SIG-M5 treated with dmso at 0.1 percent for 504 hours (cell line): ENCODE measurements around the gene MYMX.
"Not testable (repeated sequence)": the region's sequence is repeated elsewhere in the genome, so short reads cannot be mapped to it uniquely, and the experiment has no call there.

ENCODE experiments used
- DNase-seq: peaks from one replicate; lab custom pipeline; 2025; ENCODE audit not compliant: unreplicated experiment; lab: John Stamatoyannopoulos, UW

MYMX gene

DNA sequence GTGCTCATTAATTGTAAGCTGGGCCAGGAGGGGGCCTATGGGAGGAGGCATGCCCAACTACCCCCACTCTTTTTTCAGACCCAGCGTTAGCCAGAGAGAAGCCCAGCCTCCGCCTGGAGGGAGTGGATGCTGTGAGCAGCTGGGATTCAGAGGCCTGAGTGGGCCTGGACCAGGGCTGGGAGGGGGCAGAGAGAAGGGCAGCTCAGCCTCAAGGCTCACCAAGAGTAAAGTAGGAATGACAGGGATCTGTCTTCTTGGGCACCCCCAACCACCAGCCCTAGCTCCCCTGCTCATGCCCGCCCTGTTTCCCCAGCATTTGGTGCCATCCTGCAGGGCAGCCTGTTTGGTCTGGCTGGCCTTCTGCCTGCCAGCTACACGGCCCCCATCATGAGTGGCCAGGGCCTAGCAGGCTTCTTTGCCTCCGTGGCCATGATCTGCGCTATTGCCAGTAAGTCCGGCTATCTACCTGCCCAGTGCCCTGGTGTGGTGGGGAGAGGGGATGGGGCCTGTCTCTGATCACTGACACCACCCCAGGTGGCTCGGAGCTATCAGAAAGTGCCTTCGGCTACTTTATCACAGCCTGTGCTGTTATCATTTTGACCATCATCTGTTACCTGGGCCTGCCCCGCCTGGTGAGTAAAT lies 13.4 kb downstream of the MYMX start:
- DNase-seq, result no peak

DNA sequence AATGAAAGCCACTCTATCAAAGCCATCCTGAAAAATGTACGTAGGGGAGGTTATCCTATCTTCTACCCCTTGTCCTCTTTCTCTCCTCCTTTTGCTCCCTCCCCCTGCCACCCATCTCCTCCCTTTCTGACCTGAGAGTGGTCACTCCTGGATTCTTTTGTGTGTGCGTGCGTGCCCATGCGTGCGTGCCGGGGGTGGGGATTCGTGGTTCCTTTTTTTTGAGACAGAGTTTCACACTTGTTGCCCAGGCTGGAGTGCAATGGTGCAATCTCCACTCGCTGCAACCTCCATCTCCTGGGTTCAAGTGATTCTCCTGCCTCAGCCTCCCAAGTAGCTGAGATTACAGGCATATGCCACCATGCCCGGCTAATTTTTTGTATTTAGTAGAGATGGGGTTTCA lies 14.7 kb downstream of the MYMX start:
- DNase-seq, result not testable (repeated sequence)

DNA sequence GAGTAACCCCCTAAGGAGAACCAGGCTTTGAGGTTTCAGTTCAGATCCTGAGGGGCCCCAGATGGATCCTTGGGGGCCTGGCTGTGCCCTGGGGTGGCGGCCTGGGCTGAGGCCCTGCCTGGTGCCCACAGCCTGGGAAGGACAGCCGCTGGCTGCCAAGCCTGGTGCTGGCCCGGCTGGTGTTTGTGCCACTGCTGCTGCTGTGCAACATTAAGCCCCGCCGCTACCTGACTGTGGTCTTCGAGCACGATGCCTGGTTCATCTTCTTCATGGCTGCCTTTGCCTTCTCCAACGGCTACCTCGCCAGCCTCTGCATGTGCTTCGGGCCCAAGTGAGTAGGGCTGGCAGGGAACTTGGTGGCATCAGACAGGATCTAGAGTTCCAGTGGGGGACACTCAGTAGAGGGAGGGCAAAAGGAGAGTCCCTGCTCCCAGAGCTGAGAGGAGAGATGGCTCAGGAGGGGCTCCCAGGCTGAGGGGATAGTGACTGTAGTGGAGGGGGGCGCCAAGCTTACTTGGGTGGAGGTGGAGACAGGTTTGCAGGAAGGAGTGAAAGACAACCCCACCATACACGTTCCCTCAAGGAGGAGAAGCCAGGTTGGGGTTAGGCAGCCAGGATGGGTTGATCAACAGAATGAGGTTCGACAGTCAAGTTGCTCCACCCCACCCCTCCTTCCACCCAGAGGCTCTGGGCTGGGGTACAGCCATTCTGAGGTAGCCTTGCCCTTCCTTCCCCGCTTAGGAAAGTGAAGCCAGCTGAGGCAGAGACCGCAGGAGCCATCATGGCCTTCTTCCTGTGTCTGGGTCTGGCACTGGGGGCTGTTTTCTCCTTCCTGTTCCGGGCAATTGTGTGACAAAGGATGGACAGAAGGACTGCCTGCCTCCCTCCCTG lies 16.2 kb downstream of the MYMX start:
- no peak for DNase-seq

DNA sequence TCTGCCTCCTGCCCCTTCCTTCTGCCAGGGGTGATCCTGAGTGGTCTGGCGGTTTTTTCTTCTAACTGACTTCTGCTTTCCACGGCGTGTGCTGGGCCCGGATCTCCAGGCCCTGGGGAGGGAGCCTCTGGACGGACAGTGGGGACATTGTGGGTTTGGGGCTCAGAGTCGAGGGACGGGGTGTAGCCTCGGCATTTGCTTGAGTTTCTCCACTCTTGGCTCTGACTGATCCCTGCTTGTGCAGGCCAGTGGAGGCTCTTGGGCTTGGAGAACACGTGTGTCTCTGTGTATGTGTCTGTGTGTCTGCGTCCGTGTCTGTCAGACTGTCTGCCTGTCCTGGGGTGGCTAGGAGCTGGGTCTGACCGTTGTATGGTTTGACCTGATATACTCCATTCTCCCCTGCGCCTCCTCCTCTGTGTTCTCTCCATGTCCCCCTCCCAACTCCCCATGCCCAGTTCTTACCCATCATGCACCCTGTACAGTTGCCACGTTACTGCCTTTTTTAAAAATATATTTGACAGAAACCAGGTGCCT lies 16.9 kb downstream of the MYMX start:
- DNase-seq, result no peak

DNA sequence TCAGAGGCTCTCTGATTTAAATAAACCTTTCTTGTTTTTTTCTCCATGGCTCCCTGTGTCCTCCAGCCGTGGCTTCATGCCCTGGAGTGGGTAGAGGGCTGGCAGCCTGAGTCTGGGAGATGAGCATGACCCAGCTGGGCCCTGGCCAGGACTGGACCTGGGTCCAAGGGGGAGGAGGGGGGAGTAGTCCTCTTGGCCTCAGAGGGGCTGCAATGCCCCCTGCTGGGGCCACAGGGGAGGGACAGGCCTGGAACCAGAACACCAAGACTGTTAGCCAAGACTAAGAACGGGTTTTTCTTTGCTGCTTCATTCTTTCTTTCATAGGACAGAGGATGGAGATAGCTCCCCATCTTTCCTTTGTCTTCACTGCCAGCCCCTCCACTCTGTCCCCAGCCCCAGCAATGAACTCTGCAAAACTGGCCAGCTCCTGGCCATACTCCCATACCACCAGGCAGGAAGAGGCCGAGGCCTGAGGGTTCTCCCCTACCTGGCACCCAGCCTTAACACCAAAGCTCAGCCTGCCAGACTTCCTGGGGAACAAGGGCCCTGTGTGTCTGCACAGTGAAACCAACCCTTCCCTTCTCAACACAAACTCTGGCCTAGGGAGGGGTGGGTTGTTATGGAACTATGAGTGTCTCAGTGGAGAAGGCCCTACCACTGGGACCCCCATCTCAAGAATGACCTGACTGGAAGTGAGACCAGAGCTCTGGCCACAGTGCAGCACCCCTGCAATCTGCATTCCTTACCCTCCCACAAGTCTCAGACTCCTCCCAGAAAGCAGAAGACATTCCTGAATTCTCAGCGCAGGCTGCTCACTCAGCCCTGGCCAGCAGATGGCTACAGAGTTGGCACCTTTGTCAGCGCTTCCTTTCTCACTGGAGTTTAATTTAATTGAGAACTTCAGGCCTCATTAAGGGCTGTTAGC lies 17.6 kb downstream of the MYMX start:
- no peak for DNase-seq

DNA sequence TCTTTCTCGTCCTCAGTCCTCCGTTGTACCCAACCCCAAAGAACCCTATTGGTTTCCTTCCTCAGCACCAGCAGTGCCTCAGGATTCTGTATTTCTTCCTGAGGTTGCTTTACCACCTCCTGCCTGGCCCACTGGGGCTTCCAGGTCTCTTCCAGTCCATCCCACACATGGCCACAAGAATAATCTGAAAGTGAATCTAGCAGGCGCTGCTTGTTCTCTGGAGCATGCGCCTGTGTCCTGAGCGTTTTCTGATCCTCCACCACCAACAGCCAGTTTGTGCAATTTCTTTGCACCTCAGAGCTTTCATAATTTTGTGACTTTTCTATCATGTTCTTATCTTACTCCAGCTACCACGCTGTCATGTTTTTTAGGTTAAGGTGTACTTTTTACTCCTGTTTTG lies 18.5 kb downstream of the MYMX start:
- no peak for DNase-seq

DNA sequence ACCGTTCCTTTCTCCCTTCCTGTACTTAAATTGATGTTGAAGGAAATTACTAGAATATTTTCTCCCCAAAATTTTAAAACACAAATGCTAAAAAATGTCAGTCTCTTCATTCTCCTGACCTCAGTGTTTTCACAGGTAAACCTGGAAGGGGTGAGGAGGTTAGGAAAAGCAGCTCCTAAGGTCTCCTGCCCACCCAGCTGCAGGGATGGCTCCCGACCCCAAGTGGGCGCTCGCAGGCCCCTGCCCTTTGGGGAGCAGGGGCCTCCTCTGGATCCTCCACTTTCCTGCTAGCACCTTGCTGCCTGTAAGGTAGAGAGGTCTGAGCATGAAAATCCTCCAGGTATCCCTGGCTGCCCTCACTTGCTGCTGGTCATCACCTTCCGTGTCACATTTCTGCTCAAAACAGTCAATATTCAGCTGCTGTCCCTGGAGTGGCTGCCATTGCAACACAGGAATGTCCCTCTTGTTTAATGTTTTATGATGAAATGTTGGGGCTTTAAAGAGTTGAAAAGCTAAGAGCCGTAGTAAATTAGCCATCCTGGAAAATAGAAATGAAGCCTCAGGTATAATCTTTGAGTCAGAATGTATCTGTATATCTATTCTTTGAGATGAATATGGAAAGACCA lies 19.3 kb downstream of the MYMX start:
- no peak for DNase-seq

DNA sequence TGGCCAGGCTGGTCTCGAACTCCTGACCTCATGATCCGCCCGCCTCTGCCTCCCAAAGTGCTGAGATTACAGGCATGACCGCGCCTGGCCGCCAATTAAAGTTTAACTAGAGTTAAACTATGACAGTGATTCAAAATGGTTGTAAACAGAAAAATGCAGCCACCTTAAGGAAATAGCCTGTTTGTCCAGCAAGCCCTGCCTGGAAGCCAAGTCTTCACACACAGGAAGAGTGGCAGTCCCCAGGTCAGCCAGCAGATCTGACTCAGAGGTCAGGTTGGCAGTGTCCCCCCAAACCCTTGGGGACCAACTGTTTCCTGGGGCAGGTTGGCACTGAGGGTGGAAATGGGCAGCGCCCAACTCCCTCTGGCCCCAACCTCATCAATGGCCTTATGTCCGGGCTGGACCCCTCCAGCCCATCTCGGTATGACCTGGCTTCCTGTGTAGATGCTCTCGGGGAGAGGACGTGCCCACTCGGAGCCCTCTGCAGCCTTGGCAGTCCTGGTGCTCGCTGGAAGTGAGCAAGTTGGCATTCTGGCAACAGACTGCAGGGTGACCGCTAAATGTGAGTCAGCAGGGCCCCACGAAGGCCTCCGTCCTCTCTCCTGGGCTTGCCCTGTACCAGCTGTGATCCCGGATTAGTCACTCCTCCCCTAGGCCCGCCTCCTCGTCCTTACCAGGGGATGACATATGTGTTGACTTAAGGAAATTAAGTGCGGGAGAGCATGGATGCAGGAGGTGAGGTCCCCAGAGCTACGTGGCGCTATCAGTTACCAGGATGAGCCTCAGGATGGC lies 20.5 kb downstream of the MYMX start:
- peak; percentile 86 for DNase-seq

DNA sequence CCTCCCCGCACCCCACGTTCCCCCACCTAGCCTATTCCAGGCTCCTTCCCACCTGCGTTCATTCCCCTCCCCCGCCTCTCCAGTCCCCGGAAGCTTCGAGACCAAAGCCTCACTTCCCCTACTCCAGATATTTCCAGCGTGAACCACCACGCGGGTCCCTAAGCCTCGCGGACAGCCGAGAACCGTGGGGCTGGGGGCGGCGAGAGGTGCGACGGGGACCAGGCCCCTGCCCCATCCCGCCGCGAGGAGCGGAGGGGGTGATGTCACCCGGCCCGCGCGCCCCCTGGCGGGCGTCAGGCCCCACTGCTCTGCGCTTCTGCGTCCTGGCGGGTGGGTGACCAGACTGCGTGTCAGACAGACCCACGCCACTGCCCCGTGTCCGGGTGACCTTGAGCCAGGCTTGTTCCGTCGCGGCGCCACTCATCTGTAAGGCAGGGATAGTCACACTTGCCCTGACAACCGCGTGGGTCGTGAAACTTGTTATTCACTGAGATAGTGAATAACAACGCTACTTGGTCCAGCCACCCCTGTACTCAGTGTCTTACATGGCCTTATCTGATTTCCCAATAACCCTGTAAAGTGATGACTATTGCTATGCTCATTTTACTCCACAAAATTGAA lies 21.2 kb downstream of the MYMX start:
- peak; percentile 55 for DNase-seq

DNA sequence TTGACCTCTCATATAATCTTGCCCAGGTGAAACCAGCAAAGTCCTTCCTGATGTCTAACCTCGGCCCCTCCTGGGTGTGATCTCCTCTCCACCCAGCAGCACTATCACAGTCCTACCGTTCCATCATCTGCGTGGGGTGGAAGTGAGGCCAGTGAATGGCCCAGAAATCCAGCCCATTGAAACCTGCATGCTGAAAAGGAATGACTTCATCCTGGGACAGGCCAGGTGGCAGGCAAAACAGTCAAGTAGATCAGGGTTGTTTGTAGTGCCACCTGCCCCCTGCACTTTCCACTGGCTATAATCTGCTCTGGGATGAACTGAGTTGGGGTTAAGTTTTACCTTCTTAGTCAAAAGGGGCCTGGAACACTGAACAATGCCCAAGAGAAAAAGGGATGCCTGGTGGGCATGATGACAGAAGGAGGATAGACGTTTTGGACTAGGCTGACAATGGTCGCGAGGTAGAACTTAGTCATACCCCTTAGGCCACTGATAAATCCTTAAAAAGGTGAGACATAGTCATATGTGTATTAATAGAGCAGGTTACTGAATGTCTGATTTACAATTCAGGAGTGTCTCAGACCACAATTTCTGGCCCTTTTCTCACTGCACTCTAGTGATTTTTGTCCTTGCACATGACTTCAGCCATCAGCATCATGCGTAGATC lies 22.1 kb downstream of the MYMX start:
- no peak for DNase-seq

DNA sequence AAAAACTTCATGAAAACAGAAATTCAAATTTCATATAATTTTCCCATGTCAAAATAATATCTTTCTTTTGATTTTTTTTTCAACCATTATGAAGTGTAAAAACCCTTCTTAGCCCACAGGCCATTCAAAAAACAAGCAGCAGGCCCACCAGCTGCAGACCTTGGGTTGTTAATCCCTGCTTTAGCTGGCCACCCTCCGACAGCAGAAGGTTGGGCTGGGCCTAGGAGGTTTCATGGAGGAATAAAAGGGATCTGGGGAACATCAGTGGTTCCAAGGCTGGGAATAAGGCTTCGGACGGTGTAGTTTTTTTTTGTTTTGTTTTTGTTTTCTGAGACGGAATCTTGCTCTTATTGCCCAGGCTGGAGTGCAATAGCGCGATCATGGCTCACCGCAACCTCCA lies 26.6 kb downstream of the MYMX start:
- no peak for DNase-seq

DNA sequence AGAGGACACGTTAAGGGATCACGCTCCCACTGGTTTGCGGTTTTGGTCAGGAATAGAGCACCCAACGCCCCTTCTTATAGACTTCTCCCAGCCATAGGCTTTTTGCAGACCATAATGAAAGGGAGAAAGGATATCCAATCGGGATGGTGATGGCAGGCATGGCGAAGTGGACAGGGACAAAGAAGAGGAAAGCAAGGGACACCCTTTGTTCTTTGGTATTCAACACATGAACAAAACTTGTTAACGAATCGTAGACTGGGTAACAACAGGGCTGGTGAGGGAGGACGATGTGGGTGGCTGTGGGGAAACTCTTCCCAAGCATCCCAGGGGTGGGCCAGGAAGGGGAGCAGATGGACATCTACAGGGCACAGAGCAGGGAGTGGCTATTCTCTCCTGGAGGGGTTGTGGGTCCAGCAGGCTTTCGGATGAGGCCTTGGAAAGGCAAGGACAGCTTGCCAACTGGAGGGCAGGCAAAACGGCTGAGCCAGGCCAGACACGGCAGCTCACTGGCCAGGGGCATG lies 28.7 kb downstream of the MYMX start:
- no peak for DNase-seq

DNA sequence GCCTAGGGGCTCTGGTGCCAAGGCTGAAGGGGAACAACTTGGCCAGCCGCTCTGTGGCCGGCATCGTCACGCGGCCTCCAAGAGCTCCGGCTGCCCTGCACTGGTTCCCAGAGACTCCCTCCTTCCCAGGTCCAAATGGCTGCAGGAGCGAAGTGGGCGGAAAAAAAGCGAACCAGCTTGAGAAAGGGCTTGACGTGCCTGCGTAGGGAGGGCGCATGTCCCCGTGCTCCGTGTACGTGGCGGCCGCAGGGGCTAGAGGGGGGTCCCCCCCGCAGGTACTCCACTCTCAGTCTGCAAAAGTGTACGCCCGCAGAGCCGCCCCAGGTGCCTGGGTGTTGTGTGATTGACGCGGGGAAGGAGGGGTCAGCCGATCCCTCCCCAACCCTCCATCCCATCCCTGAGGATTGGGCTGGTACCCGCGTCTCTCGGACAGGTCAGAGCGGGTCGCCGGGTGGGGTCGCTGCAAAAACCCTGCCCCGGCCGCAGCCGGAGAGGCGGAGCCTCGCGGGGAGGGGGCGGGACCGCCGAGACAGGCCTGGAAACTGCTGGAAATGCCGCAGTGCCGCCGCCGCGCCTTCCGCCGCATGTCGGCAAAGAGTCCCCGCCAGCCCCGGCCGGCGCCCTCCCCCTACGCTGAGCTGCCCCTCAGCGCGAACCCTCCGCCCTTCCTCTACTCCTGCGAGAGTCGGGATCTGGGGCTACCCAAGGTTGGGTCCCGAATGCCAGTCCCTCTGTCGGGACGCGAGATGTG lies 29.4 kb downstream of the MYMX start:
- peak; percentile 69 for DNase-seq

DNA sequence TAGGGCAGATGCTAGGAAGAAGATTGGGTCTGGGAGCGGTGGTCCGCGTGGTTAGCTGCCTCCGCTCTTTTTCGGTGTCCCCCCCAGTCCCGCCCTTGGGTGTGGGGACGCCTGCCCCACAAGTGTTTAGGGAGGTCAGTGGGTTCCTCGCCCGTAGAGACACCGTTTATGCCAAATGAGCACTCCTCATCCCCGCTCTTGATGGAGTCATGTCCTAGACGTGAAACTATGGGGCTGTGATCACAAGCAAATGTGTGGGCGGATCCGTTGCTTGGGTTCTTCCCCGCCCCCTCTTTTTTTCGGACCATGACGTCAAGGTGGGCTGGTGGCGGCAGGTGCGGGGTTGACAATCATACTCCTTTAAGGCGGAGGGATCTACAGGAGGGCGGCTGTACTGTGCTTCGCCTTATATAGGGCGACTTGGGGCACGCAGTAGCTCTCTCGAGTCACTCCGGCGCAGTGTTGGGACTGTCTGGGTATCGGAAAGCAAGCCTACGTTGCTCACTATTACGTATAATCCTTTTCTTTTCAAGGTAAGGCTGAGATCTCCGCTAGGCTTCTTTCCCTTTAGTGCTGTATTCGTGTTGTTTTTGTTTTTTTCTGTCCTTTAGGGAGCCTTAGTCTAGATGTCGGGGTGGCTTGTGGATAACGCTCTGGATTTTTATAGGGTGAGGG lies 30.1 kb downstream of the MYMX start, which contains the start of gene HSP90AB1:
HSP90AB1 (plus strand) TSS at position 439 of the 675 bp plus-strand sequence. CDS start 1,529 bp downstream, outside the sequence.
- peak; percentile 97 for DNase-seq

DNA sequence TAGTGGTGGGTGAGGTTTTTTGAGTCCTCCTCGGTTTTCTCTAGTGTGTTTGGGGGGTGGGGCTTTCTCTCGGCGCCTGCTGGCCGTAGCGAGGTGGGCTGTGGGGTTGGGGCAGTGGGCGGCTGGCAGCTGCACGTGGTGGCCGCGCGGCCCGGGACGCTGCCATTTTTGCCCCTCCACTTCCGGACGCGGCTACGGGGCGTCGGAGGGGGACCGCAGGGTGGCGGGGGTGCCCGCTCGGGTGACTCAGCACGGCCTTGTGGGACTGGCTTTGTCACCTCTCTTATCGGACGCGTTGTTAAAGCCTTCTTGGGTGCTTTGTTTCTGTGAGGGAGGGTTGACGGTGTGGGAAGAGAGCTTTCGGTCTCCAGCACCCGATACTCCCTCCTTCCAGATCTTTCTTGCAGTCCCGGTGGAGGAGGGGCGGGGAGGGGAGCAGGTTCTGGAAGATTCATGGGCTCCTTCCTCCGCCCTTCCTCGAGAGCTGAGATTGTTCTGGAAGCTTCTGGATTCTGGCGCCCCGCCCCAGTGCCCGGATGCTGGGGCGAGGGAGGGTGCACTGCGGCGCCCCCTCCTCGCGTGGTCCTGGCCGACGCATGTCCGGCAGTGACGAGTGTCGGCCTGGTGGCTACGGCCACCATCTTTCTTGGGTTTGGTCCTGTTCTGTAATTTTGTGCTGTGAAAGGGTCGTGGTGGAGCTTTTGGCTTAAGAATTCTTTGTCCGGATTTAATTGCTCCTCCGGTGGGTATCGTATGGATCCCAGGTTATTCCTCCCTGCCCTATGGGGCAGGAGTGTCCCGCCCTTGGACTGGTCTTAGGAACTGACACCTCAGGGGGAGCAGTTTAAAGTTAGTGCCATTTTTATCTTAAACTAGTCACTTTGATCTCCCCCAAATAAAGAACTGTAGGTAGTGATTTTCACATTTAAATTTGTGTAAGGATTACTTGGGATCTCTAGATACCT lies 30.9 kb downstream of the MYMX start:
- no peak for DNase-seq

DNA sequence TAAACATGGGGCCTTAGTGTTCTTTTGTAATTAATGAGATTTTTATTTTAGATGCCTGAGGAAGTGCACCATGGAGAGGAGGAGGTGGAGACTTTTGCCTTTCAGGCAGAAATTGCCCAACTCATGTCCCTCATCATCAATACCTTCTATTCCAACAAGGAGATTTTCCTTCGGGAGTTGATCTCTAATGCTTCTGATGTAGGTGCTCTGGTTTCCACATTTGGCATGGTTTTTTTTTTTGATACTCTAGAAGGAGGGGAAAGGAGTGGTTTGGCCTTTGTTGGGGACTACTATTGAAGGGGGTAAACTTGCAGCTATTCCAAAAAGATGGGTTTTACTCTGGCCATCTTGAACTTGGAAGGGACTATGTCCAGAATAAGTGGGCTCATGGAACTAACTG lies 31.9 kb downstream of the MYMX start:
- DNase-seq, result no peak
